GM12878 (cell line): ENCODE results near the gene LAMA4. TPM values are rescaled to one million over a fixed set of nuclear protein-coding genes. Genes with fewer than 3 reads are reported as not detected.

ENCODE experiments used
- CEBPZ ChIP-seq: fragments of 150-350 bp; IDR thresholded peaks from 2 replicates; pipeline ENCODE4 v1.6.1; 2016; ENCODE audit warnings: low read depth, low read length
- HDAC6 ChIP-seq: fragments of 200-600 bp; sonication (generic); IDR thresholded peaks from one replicate; pipeline ENCODE4 v1.8.0; 2017; ENCODE audit warnings: antibody characterized with exemption; ENCODE audit not compliant: unreplicated experiment
- HDGF ChIP-seq: fragments of 450-650 bp; IDR thresholded peaks from 2 replicates; pipeline ENCODE4 v1.6.1; 2016; ENCODE audit warnings: antibody characterized with exemption
- JUND ChIP-seq: IDR thresholded peaks from 2 replicates; pipeline ENCODE4 v1.6.1; 2012; ENCODE audit warnings: low read depth, mild to moderate bottlenecking, low read length, improper control_type of control experiment, moderate library complexity
- RELA ChIP-seq: fragments of 450-650 bp; IDR thresholded peaks from 2 replicates; pipeline ENCODE4 v1.8.0; 2014; ENCODE audit warnings: borderline replicate concordance; ENCODE audit not compliant: partially characterized antibody
- RUNX3 ChIP-seq: IDR thresholded peaks from 2 replicates; pipeline ENCODE4 v1.6.1; 2012; ENCODE audit warnings: low read length, inconsistent platforms
- SPI1 ChIP-seq: IDR thresholded peaks from 2 replicates; pipeline ENCODE4 v1.6.1; 2011; ENCODE audit warnings: low read depth, mild to moderate bottlenecking, low read length, moderate library complexity, borderline replicate concordance; ENCODE audit not compliant: insufficient read depth
- USF2 ChIP-seq: IDR thresholded peaks from 2 replicates; pipeline ENCODE4 v1.6.1; 2011; ENCODE audit warnings: low read depth, low read length, improper control_type of control experiment, borderline replicate concordance
- ZNF217 ChIP-seq: fragments of 450-650 bp; IDR thresholded peaks from 2 replicates; pipeline ENCODE4 v1.6.1; 2017; ENCODE audit warnings: antibody characterized with exemption, mild to moderate bottlenecking
- polyA plus RNA-seq, 11 experiments: library from polyadenylated mRNA; depleted of rRNA in 4 of 11; unstranded in 6 of 11; stranded (reverse) in 5 of 11; fragments of >200 nt; fragmentation: Nextera tagmentation in 4 of 11; fragmentation: Illumina TruSeq in 1 of 11; extraction: Ambion mirVana in 4 of 11; extraction: Trizol in 1 of 11; gene quantifications; 1 replicate in 1 of 11; 2 replicates in 10 of 11; pipeline versions ENCODE4 v1.2.1 to v1.2.3, GENCODE V29; 2011 to 2016; ENCODE audit warnings: inconsistent platforms in 2 of 11, missing spikeins in 2 of 11, low read depth in 1 of 11
- total RNA-seq, 4 experiments: library from RNA; depleted of rRNA in 3 of 4; stranded (reverse); fragments of >200 nt in 3 of 4; fragmentation: Illumina TruSeq in 1 of 4; extraction: Trizol in 1 of 4; gene quantifications; 2 replicates each; pipeline versions ENCODE4 v1.2.1 to v1.2.3, GENCODE V29; 2013 to 2021

The LAMA4 gene
- total and polyA plus RNA-seq, 10 of the 15 experiments (the other 5 are each of a cell fraction or from before 2014, with no cell fraction given) = 0.11 to 0.21 (median 0.14) TPM; not detected in 7

GRCh38 chr6:112198582-112198981, 55.8 kb downstream of the LAMA4 start (continued):
- no peak for TF ChIP-seq RELA
- no peak for TF ChIP-seq JUND
- TF ChIP-seq ZNF217 = no peak
- TF ChIP-seq HDGF = no peak
- TF ChIP-seq RUNX3 = no peak
- TF ChIP-seq CEBPZ = no peak
- no peak for TF ChIP-seq USF2
- TF ChIP-seq HDAC6 = no peak
- no peak for TF ChIP-seq SPI1
